K562 (cell line): ENCODE measurements around the gene TSPAN3. TPM values are rescaled to one million over a fixed set of nuclear protein-coding genes. Genes with fewer than 3 reads are reported as not detected.

ENCODE experiments used
- ATAC-seq: fragments of 200-7000 bp; cut with Tn5 transposase; 3 replicates; pipeline ENCODE4 v1.9.1; 2020; ENCODE audit warnings: moderate library complexity
- BruUV-seq: library from RNA; stranded (reverse); fragments of 400-500 nt; replicated peaks from 2 replicates; lab custom pipeline; 2021; lab: Mats Ljungman, UMichigan
- CTCF ChIA-PET: fragments of 300-600 bp; formaldehyde crosslinking; extraction: SDS; loops from one replicate; lab custom pipeline; 2021; ENCODE audit warnings: low intra/inter-chr PET ratio; lab: Yijun Ruan, JAX
- POLR2A ChIA-PET: fragments of 300-600, 350-650 bp; sonication (Branson Sonifier 250); formaldehyde crosslinking; extraction: SDS; loops from one replicate; lab custom pipeline; 2021; ENCODE audit warnings: antibody characterized with exemption, inconsistent platforms; lab: Yijun Ruan, JAX
- DNase-seq, 4 experiments: peaks; one replicate each; pipeline versions ENCODE4 v3.0.0 to v3.0.0-alpha.2; 2011 to 2018; ENCODE audit warnings: low spot score in 3 of 4, mixed read lengths in 3 of 4; ENCODE audit errors: extremely low read depth in 1 of 4
- FAIRE-seq: peaks from 2 replicates; lab custom pipeline; 2011; peaks lifted over from hg19 to GRCh38; lab: Jason Lieb, UNC
- H2AFZ ChIP-seq: 2 replicates; pipeline ENCODE4 v1.6.0; 2011; ENCODE audit warnings: low read depth, low read length, control low read depth, inconsistent platforms
- H3K27ac ChIP-seq: fragments of 200-600 bp; 3 replicates; pipeline ENCODE4 v1.8.0; 2011; ENCODE audit warnings: low read depth, mild to moderate bottlenecking, control low read depth, inconsistent platforms, low read length, moderate library complexity, mixed read lengths; ENCODE audit errors: extremely low read depth
- H3K27me3 ChIP-seq, 2 experiments: fragments of 300-600 bp in 1 of 2; 2 replicates in 1 of 2; 3 replicates in 1 of 2; pipeline versions ENCODE4 v1.6.0 to v1.8.0; 2011; ENCODE audit warnings: inconsistent platforms in 2 of 2, low read length in 2 of 2, mild to moderate bottlenecking in 1 of 2, mixed read lengths in 1 of 2, moderate library complexity in 1 of 2; ENCODE audit not compliant: control insufficient read depth in 2 of 2, insufficient read depth in 2 of 2
- H3K36me3 ChIP-seq: fragments of 300-600 bp; 3 replicates; pipeline ENCODE4 v1.8.0; 2011; ENCODE audit warnings: mild to moderate bottlenecking, low read length, inconsistent platforms; ENCODE audit not compliant: control insufficient read depth, insufficient read depth
- H3K4me1 ChIP-seq, 2 experiments: fragments of 200-600 bp in 1 of 2; replicated peaks in 1 of 2; 2 replicates in 1 of 2; 3 replicates in 1 of 2; pipeline versions ENCODE4 v1.5.1 to v1.8.0; 2011; ENCODE audit warnings: inconsistent platforms in 2 of 2, low read length in 2 of 2, mild to moderate bottlenecking in 1 of 2, mixed read lengths in 1 of 2, moderate library complexity in 1 of 2; ENCODE audit not compliant: control insufficient read depth in 2 of 2, insufficient read depth in 2 of 2
- H3K4me2 ChIP-seq: 2 replicates; pipeline ENCODE4 v1.6.1; 2011; ENCODE audit warnings: low read length, control low read depth, inconsistent platforms, mixed read lengths; ENCODE audit not compliant: insufficient read depth
- H3K4me3 ChIP-seq: fragments of 200-600 bp; sonication (generic), shearing (Covaris generic); 2 replicates; pipeline ENCODE4 v1.5.1; 2016; ENCODE audit warnings: control low read depth, inconsistent platforms
- H3K79me2 ChIP-seq: fragments of 200-600 bp; 3 replicates; pipeline ENCODE4 v1.8.0; 2011; ENCODE audit warnings: low read length, inconsistent platforms; ENCODE audit not compliant: control insufficient read depth, insufficient read depth
- H3K9ac ChIP-seq, 2 experiments: 2 replicates each; pipeline versions ENCODE4 v1.6.0 to v1.6.1; 2011; ENCODE audit warnings: low read depth in 2 of 2, low read length in 2 of 2, control low read depth in 1 of 2, inconsistent platforms in 1 of 2, mild to moderate bottlenecking in 1 of 2, mixed read lengths in 1 of 2; ENCODE audit not compliant: insufficient read depth in 1 of 2
- H3K9me1 ChIP-seq: one replicate; pipeline ENCODE4 v1.6.0; 2011; ENCODE audit warnings: inconsistent platforms, mild to moderate bottlenecking, low read length, moderate library complexity; ENCODE audit not compliant: control insufficient read depth, insufficient read depth
- H3K9me3 ChIP-seq: replicated peaks from 2 replicates; pipeline ENCODE4 v1.5.1; 2011; ENCODE audit warnings: low read depth, low read length, inconsistent platforms; ENCODE audit not compliant: control insufficient read depth, insufficient read depth
- H4K20me1 ChIP-seq: replicated peaks from 2 replicates; pipeline ENCODE4 v1.6.1; 2011; ENCODE audit warnings: low read length, inconsistent platforms, mixed read lengths; ENCODE audit not compliant: control insufficient read depth, insufficient read depth
- BRCA1 ChIP-seq, 2 experiments: fragments of 450-650 bp in 1 of 2; sonication (generic) in 1 of 2; formaldehyde crosslinking in 1 of 2; IDR thresholded peaks; 2 replicates each; pipeline versions ENCODE4 v1.5.0 to v1.6.1; 2017 to 2020; ENCODE audit warnings: mild to moderate bottlenecking in 1 of 2, missing genetic modification reagents in 1 of 2
- CHAMP1 ChIP-seq: fragments of 450-650 bp; IDR thresholded peaks from 2 replicates; pipeline ENCODE4 v1.6.1; 2016; ENCODE audit warnings: mild to moderate bottlenecking
- CHD2 ChIP-seq: IDR thresholded peaks from 2 replicates; pipeline ENCODE4 v1.6.1; 2011; ENCODE audit warnings: low read depth, low read length
- HINFP ChIP-seq: fragments of 450-650 bp; conservative IDR thresholded peaks from 2 replicates; pipeline ENCODE4 v1.6.1; 2016; ENCODE audit warnings: missing genetic modification characterization, low read depth, mild to moderate bottlenecking, control low read depth, missing compliant biosample characterization
- HMGN3 ChIP-seq: IDR thresholded peaks from 2 replicates; pipeline ENCODE4 v1.6.1; 2011; ENCODE audit warnings: borderline replicate concordance, low read depth, mild to moderate bottlenecking, mixed read lengths, low read length; ENCODE audit not compliant: insufficient read length; ENCODE audit errors: extremely low read depth
- IRF2 ChIP-seq: sonication (generic); formaldehyde crosslinking; IDR thresholded peaks from 2 replicates; pipeline ENCODE4 v1.8.1; 2022; ENCODE audit warnings: mild to moderate bottlenecking, missing genetic modification reagents
- NFIC ChIP-seq: fragments of 450-650 bp; IDR thresholded peaks from 2 replicates; pipeline ENCODE4 v1.6.1; 2017; ENCODE audit warnings: mild to moderate bottlenecking, inconsistent platforms
- PHTF2 ChIP-seq: fragments of 250-450 bp; sonication (Bioruptor Pico); IDR thresholded peaks from 2 replicates; pipeline ENCODE4 v1.5.0; 2021; ENCODE audit warnings: mild to moderate bottlenecking
- TAF7 ChIP-seq: fragments of 450-650 bp; IDR thresholded peaks from 2 replicates; pipeline ENCODE4 v1.6.1; 2016; ENCODE audit warnings: missing genetic modification characterization, missing compliant biosample characterization
- ZFX ChIP-seq: sonication (generic); formaldehyde crosslinking; IDR thresholded peaks from 2 replicates; pipeline ENCODE4 v1.8.0; 2022; ENCODE audit warnings: mild to moderate bottlenecking, missing genetic modification reagents, moderate library complexity
- ZNF143 ChIP-seq: sonication (generic); formaldehyde crosslinking; IDR thresholded peaks from 2 replicates; pipeline ENCODE4 v1.9.0; 2022; ENCODE audit warnings: mild to moderate bottlenecking, missing genetic modification reagents
- ZNF277 ChIP-seq: fragments of 250-450 bp; sonication (Bioruptor Pico); IDR thresholded peaks from 2 replicates; pipeline ENCODE4 v1.8.0; 2022; ENCODE audit warnings: inconsistent platforms, mild to moderate bottlenecking, moderate library complexity, borderline replicate concordance
- ZNF449 ChIP-seq: fragments of 250-450 bp; sonication (Bioruptor Pico); IDR thresholded peaks from 2 replicates; pipeline ENCODE4 v1.8.0; 2022; ENCODE audit warnings: moderate library complexity, mild to moderate bottlenecking, inconsistent platforms
- WGBS: fragments of 100-300 bp; shearing (Covaris generic); methylation state at CpG from one replicate; pipeline ENCODE4 v1.1.6; 2016; ENCODE audit warnings: low coverage, mixed read lengths; ENCODE audit not compliant: insufficient coverage; ENCODE audit errors: missing lambda C conversion rate; 5-methylcytosine and 5-hydroxymethylcytosine counted together
- in situ Hi-C: fragments of 300-500 bp; cut with MboI; formaldehyde crosslinking; loops from 4 replicates; pipeline ENCODE4 v1.15.0; 2018; ENCODE audit warnings: inconsistent platforms, mixed read lengths
- intact Hi-C: fragments of 100-400 bp; cut with micrococcal nuclease; formaldehyde crosslinking; loops from 2 replicates; pipeline ENCODE4 v1.14.2; 2022
- polyA plus RNA-seq, 8 experiments: library from polyadenylated mRNA; depleted of rRNA in 4 of 8; stranded (reverse) in 5 of 8; unstranded in 3 of 8; fragments of >200 nt; fragmentation: Nextera tagmentation in 2 of 8; fragmentation: Illumina TruSeq in 1 of 8; extraction: Ambion mirVana in 2 of 8; extraction: Trizol in 1 of 8; gene quantifications; 2 replicates each; pipeline versions ENCODE4 v1.2.1 to v1.2.3, GENCODE V29; 2011 to 2014; ENCODE audit warnings: inconsistent platforms in 1 of 8, missing spikeins in 1 of 8
- total RNA-seq, 7 experiments: library from RNA; depleted of rRNA in 6 of 7; stranded (reverse); fragments of >200 nt in 6 of 7; fragmentation: Illumina TruSeq in 2 of 7; extraction: Trizol in 2 of 7; gene quantifications; 2 replicates each; pipeline versions ENCODE4 v1.2.1 to v1.2.3, GENCODE V29; 2011 to 2021; ENCODE audit warnings: low replicate concordance in 1 of 7

Gene TSPAN3
- total and polyA plus RNA-seq, 9 of the 15 experiments (the other 6 are each of a cell fraction or from before 2014, with no cell fraction given), result 14.3 to 144 (median 71.1) TPM

GRCh38 chr15:77052556-77052955 is 18.4 kb downstream of the TSPAN3 start:
- H3K4me2 ChIP-seq, result no peak overlapping the region

More at GRCh38 chr15:77052556-77052955, 18.4 kb downstream of the TSPAN3 start:
- CTCF ChIA-PET, result no interaction called here
- Histone ChIP-seq H3K4me3 (no peak overlapping the region), H3K27me3 (no peaks in the 10 kb centered on the region), H4K20me1 (no peaks in the 10 kb centered on the region), H3K9ac (no peak overlapping the region), H3K79me2 (no peaks in the 10 kb centered on the region), H2AFZ (no peak overlapping the region), H3K9me1 (no peaks in the 10 kb centered on the region), H3K27ac (no peak overlapping the region), H3K9me3 (no peaks in the 10 kb centered on the region), H3K36me3 (peaks cover 37% of the 10 kb centered on the region), H3K4me1 (peaks cover 0 to 5% of the 10 kb centered on the region in 2 experiments; a peak in 1 of 5 replicates)
- FAIRE-seq (no peak), ATAC-seq (no peak), DNase-seq (no peak)
- TF ChIP-seq CHAMP1 (no peak), CHD2 (no peak), ZFX (CRISPR knock-in tag) (no peak), BRCA1 (IDR thresholded peaks at IDR 0.05) (no peak), BRCA1 (CRISPR knock-in tag; IDR thresholded peaks at IDR 0.05) (no peak), HINFP (tag) (no peak), ZNF277 (CRISPR knock-in tag) (no peak), ZNF143 (CRISPR knock-in tag) (no peak), NFIC (no peak), PHTF2 (no peak), HMGN3 (no peak), TAF7 (tag) (no peak), ZNF449 (CRISPR knock-in tag) (no peak), IRF2 (CRISPR knock-in tag) (no peak)
- BruUV-seq, result no TSS peak
- POLR2A ChIA-PET, result interaction anchor here (0.8 kb wide), 1 partner anchor 14 kb away, joined by 3 read pairs; no protein-coding TSS in a partner anchor
- 65% methylated on average over 2 of the region's 2 CpGs for WGBS
- in situ Hi-C loops (no loop called here), intact Hi-C loops (no loop called here)
